Endothelial cell (in vitro differentiated cells): Measurements from ENCODE around the gene GPR83. TPM values are rescaled to one million over a fixed set of nuclear protein-coding genes. Genes with fewer than 3 reads are reported as not detected.

Experiments used
- DNase-seq: peaks from one replicate; pipeline ENCODE4 v3.0.0; 2021; ENCODE audit warnings: low spot score
- H3K27ac Mint-ChIP-seq: one replicate; pipeline ENCODE4 v1.8.0; 2021; ENCODE audit warnings: mixed read lengths, inconsistent platforms; ENCODE audit not compliant: unreplicated experiment
- H3K27me3 Mint-ChIP-seq: one replicate; pipeline ENCODE4 v1.8.0; 2021; ENCODE audit warnings: mild to moderate bottlenecking, moderate library complexity, mixed read lengths, inconsistent platforms; ENCODE audit not compliant: unreplicated experiment
- H3K36me3 Mint-ChIP-seq: one replicate; pipeline ENCODE4 v1.8.0; 2021; ENCODE audit warnings: mild to moderate bottlenecking, low read depth, mixed read lengths, inconsistent platforms; ENCODE audit not compliant: unreplicated experiment
- H3K4me1 Mint-ChIP-seq: one replicate; pipeline ENCODE4 v1.8.0; 2021; ENCODE audit warnings: mild to moderate bottlenecking, mixed read lengths, inconsistent platforms; ENCODE audit not compliant: unreplicated experiment
- H3K4me3 Mint-ChIP-seq: one replicate; pipeline ENCODE4 v1.8.0; 2021; ENCODE audit warnings: mild to moderate bottlenecking, mixed read lengths, inconsistent platforms; ENCODE audit not compliant: unreplicated experiment
- H3K9me3 Mint-ChIP-seq: one replicate; pipeline ENCODE4 v1.8.0; 2021; ENCODE audit warnings: mixed read lengths, inconsistent platforms; ENCODE audit not compliant: unreplicated experiment
- total RNA-seq: library from RNA; stranded (reverse); fragmentation: NEBNext Ultra II Directional; extraction: Animal tissue kit (Norgen Biotek cat#: 25700); gene quantifications from one replicate; pipeline ENCODE4 v1.2.1, GENCODE V29; 2021; ENCODE audit not compliant: unreplicated experiment
- TF ChIP-seq, protein P1 (sequence below): fragments of 200-600 bp; sonication (generic); IDR thresholded peaks from one replicate; pipeline ENCODE4 v1.5.0; 2021; ENCODE audit warnings: antibody characterized with exemption; ENCODE audit not compliant: unreplicated experiment

Gene GPR83
- total RNA-seq, 1 donor from 2014 or later: 0.31 TPM

- TF ChIP-seq, protein P1, sequence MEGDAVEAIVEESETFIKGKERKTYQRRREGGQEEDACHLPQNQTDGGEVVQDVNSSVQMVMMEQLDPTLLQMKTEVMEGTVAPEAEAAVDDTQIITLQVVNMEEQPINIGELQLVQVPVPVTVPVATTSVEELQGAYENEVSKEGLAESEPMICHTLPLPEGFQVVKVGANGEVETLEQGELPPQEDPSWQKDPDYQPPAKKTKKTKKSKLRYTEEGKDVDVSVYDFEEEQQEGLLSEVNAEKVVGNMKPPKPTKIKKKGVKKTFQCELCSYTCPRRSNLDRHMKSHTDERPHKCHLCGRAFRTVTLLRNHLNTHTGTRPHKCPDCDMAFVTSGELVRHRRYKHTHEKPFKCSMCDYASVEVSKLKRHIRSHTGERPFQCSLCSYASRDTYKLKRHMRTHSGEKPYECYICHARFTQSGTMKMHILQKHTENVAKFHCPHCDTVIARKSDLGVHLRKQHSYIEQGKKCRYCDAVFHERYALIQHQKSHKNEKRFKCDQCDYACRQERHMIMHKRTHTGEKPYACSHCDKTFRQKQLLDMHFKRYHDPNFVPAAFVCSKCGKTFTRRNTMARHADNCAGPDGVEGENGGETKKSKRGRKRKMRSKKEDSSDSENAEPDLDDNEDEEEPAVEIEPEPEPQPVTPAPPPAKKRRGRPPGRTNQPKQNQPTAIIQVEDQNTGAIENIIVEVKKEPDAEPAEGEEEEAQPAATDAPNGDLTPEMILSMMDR: no peak
- H3K4me1 Mint-ChIP-seq: no peaks in the 10 kb centered on the region
- no peak overlapping the region for H3K4me3 Mint-ChIP-seq
- no peaks in the 10 kb centered on the region for H3K36me3 Mint-ChIP-seq
- H3K27me3 Mint-ChIP-seq: no peaks in the 10 kb centered on the region
- DNase-seq: no peak
- no peak overlapping the region for H3K27ac Mint-ChIP-seq
- H3K9me3 Mint-ChIP-seq: no peaks in the 10 kb centered on the region
These were observed 44.4 kb upstream of the GPR83 start for GRCh38 chr11:94445641-94446040.

GRCh38 chr11:94433049-94433448, 31.8 kb upstream of the GPR83 start:
- H3K27me3 Mint-ChIP-seq: peaks cover 2% of the 10 kb centered on the region
- TF ChIP-seq, protein P1: no peak
- H3K4me1 Mint-ChIP-seq: no peaks in the 10 kb centered on the region
- no peak overlapping the region for H3K27ac Mint-ChIP-seq
- H3K36me3 Mint-ChIP-seq: peaks cover 14% of the 10 kb centered on the region
- DNase-seq: no peak
- no peak overlapping the region for H3K4me3 Mint-ChIP-seq
- H3K9me3 Mint-ChIP-seq: no peaks in the 10 kb centered on the region

GRCh38 chr11:94424662-94425061, 23.4 kb upstream of the GPR83 start:
- H3K4me3 Mint-ChIP-seq: no peak overlapping the region
- H3K36me3 Mint-ChIP-seq: peaks cover 24% of the 10 kb centered on the region
- DNase-seq: no peak
- no peak overlapping the region for H3K27ac Mint-ChIP-seq
- no peaks in the 10 kb centered on the region for H3K4me1 Mint-ChIP-seq
- TF ChIP-seq, protein P1: no peak
- no peaks in the 10 kb centered on the region for H3K27me3 Mint-ChIP-seq
- no peaks in the 10 kb centered on the region for H3K9me3 Mint-ChIP-seq

GRCh38 chr11:94424011-94424410, 22.8 kb upstream of the GPR83 start:
- no peak overlapping the region for H3K27ac Mint-ChIP-seq
- H3K4me3 Mint-ChIP-seq: no peak overlapping the region
- no peak for DNase-seq
- TF ChIP-seq, protein P1: no peak
- no peaks in the 10 kb centered on the region for H3K4me1 Mint-ChIP-seq
- no peaks in the 10 kb centered on the region for H3K27me3 Mint-ChIP-seq
- H3K9me3 Mint-ChIP-seq: no peaks in the 10 kb centered on the region
- H3K36me3 Mint-ChIP-seq: peaks cover 20% of the 10 kb centered on the region

DNA sequence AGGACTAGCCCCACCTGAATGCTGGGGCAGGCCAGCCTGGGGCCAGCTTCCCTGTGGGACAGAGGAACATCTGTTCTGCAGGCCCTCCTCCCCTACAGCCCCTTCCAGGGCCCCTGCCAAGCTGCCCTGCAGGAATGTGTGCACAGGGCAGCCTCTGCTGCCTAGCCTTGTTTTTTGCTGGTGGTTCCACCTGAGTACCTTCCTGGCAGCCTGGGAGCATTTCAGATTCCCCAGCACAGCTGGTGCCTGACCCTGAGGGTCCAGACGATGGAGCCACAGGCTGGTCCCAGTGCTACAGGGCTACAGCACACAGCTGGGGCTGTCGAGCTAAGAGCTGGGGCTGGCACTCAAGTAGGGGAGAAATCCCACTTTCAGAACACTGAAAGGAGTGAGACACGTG, 22.3 kb upstream of the GPR83 start:
- no peaks in the 10 kb centered on the region for H3K9me3 Mint-ChIP-seq
- TF ChIP-seq, protein P1: no peak
- H3K27me3 Mint-ChIP-seq: no peaks in the 10 kb centered on the region
- H3K4me3 Mint-ChIP-seq: no peak overlapping the region
- H3K27ac Mint-ChIP-seq: no peak overlapping the region
- H3K4me1 Mint-ChIP-seq: no peaks in the 10 kb centered on the region
- H3K36me3 Mint-ChIP-seq: peaks cover 15% of the 10 kb centered on the region
- no peak for DNase-seq
